ENCODE results near the gene APOA5.

GRCh38 chr11:116826751-116827431 lies 35.2 kb upstream of the APOA5 start:
- no peak for TF ChIP-seq CTCF (conservative IDR thresholded peaks at IDR 0.05)
- TF ChIP-seq ZFX (IDR thresholded peaks at IDR 0.05) = no peak

Data from C4-2B (cell line).